HG02588 (cell line): ENCODE data around the gene FSTL5.

Experiments used
- ATAC-seq: cut with Tn5 transposase; IDR thresholded peaks from one replicate; pipeline ENCODE4 v1.9.1; 2021; ENCODE audit warnings: mild to moderate bottlenecking, moderate library complexity; ENCODE audit not compliant: unreplicated experiment

The FSTL5 gene

DNA sequence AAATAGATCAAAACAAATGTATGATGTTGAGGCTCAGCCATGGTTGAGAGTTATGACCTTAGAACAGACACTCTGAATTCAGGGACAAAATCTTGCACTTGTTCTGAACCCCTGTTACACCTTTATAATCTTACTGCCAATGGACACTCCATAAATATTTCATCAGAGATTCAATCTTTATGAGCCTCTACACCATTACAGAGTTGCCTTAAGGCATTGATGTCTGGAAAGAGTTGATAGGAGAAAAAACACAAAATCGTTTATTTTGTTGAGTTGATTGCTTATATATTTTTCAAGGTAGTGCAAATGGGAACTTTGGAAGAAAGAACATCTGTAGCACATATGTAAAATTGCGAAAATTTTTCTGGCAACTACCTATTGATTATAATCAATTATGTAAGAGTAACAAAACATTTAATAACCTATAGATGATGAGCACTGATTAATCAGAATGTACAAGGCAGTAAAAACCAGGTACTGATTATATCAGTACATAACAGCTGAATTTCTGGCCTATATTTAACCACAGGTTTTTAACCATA is 568.5 kb downstream of the FSTL5 start:
- ATAC-seq, result no peak

DNA sequence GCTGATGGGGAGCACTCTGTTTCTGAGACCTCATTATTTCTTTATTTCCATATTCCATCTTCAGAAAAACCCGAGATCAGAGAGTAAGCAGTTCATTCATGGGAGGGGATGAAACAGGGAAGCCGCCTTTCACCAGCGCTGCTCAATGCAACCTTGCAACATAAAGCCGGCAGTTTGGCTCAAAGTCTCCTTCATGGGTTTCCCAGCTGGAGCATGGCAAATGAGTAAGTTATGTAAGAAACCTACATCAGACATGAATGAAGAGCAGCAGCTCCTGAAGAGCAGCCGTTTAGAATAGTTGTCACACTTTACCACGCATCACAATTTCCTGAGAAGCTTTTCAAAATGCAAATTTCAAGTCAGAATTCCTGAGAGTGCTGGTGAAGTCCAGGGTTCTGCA is 578.8 kb downstream of the FSTL5 start:
- ATAC-seq, result no peak

DNA sequence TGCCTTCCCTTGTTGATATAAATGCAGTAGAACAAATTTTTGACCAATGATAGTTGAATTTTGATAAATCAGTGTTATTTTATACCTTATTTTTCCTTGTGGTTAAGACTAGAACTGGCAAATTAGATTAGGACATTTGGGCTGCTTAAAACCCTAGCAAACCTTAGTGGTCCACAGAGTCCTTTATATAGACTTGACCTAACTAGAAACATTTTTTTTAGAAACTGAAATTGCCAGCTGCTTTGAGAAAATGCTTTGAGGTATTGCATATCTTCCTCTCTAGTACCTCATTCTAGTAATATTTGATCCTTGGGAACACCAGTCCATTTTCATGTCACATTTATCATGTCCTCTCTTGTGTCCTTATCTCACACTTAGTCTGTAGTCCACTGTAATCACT is 580.3 kb downstream of the FSTL5 start:
- ATAC-seq, result no peak

DNA sequence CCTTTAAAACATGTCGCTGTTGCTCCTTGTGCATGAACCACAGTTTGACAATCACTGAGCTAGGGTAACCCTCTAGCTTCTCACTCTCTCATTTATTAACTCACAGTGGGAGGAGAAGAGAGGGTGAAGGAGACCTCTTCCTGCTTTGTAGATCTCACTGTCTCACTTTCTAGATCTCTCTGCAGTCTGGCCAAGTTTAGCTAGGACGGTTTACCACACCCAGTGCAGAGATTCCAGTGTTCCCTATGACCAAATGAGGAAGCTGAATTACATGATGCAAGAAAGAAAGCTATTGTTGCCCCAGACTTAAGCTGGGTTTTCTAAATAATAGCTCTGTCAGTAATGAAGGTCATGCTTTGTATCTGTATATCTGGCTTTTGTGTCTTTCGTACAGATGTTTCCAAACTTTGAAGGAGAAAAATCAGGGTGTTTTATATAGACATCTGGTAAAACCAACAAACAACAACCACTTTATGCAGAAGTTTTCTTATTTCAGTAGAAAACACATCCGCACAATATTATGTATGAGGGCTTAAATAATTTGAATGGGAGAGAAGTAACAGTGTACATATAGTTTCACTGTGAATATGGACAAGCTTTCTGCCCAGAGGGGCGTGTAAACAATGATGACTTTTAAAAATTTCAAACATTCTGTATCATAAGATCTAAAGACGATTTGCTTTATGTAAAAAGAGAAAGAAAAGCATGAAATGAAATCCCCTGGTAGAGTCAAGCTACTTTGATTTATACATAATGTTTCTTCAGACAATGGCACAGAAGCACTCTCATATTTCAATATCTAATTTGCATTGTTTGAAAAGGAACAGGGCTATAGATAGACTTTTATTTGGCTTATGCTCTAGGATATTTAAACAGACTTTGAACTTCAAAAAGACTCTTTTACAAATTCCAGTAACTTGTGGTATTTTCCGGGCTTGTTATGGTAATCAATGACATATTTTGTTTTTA is 582.3 kb downstream of the FSTL5 start:
- ATAC-seq, result peak; percentile 64

DNA sequence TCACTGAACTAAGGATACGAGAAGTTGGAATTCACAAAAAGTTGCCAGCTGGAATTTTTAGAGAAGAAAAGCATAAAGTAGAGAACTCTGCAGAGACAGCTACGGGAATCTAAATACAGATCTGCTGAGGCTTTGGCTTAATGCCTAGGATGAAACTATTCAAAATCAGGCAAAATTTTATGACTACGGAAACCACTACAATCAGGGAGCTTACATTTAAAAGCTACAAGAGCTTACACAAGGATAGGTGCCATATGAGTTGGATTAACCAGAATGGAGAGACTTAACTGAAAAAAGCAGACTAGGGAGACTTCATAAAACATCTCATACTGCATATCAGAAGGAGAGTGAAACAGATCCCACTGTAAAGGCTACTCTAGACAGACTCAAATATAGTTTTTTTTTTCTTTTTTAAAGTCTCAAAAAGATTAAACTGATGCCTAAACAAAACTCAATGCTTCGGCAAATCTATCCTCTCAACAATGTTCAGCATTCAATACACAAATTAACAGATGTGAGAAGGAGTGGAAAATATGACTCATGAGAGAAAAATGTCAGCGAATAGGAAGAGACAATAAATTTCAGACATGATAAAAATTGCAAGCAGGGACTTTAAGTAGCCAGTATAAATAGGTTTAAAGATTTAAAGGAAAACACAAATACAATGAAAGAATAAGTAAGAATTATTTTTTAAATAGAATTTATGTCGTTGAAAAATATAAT is 586.1 kb downstream of the FSTL5 start:
- no peak for ATAC-seq

DNA sequence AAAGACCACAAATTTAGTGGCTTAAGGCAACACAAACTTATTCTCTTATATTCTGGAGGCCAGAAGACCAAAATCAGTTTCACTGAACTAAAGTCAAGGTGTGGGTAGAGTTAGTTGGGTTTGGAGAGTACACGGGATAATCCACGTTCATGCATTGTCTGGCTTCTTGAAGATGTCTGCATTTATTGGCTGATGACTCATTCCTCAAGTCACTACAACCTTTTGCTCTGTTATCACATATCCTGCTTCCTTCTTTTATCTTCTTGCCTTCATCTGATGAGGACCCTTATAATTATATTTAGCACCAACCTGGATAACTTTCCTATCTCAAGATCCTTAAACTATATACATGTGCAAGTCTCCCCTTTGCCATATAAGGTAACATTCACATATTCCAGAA is 590.0 kb downstream of the FSTL5 start:
- no peak for ATAC-seq

DNA sequence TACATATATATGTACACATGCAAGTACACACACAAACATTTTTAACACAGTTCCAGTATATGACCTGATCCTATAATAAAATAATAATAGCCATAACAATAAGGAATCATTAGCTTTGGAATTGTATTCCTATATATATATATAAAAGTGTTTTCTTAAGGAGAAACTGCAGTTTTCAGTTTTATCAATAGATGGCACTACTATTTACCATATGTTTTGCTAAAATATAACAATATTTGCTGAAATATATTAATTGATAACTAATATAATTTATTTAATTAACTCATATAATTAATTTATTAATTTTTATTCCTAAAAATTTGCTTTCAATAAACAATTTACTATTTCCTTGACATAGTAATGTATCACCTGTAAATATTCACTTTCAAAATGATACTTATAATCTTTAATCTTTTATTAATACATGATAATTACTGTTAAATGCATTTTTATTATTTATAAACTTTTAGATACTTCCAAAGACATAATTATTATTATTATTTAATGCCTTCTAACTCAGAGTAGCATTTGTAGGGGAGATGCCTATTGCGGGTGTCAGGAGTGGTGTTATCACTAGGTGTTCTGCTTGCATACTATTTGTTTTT is 599.5 kb downstream of the FSTL5 start:
- no peak for ATAC-seq

DNA sequence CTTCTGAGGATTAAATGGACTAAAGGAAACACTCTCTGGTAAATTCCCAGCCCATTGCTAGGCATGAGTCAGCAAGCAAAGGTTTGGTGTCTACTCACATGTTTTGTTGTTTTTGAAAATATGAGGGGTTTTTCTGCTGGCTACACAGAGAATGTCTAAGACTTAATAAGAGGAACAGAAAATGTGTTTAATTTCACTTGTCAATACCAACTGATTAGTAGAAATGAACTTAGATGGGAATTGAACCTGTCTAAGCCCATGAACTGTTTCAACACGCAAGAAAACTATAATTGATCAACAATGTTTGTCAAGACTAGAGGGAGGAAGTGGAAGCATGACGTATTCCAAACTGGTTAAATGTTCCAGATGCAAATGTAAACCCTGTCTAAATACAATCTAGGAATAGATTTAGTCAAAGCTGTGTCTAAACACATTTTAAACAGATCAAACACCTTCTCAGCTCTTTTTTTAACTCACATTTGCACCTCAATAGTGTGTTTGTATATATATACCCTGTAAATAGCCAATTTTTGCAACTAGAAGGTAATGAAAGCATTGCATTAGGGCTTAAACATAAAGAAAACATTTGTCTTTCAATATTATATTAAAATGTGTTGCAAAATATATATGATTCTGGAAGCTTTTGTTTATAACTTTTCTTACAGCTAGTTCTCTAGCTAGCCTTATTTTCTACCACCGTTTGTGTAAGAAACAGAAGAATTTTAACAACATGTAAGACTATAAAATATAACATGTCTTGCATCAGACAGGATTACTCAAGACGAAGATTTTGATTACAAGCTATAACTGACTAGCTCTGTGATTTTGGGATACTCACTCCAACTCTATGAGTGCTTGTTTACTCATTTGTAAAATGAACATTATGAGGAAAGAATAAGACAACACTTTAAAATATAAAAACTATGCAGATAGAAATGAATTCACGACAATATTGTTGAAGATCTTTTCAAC is 607.8 kb downstream of the FSTL5 start:
- ATAC-seq, result peak; percentile 76

DNA sequence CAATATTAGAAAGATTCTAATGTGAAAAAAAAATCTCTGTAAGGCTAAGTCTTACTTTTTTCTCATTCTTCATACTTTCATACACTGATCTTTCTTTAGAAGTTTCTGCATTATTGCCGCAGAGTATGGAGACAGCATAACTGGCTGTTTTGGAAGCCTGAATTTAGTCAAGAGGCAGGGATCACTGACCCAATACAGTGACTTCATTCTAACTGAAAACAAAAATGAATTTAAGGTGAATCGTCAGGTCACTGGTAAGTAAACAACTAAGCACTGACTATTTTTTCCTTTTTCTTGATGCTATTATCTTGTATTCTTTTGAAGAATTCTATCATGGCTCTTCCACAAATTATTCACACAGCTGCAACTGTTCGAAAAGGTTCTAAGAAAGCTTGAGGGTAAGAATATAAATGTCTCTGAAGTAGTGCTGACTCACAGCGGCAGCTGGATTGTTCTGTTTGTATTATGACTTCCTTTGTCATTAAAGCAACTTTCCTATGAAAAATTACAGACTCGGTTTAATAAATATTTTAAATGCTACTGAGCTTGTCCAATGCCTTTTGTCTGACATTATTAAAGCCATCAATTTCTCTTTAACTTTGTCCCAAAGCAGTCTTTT is 609.3 kb downstream of the FSTL5 start:
- ATAC-seq, result no peak

DNA sequence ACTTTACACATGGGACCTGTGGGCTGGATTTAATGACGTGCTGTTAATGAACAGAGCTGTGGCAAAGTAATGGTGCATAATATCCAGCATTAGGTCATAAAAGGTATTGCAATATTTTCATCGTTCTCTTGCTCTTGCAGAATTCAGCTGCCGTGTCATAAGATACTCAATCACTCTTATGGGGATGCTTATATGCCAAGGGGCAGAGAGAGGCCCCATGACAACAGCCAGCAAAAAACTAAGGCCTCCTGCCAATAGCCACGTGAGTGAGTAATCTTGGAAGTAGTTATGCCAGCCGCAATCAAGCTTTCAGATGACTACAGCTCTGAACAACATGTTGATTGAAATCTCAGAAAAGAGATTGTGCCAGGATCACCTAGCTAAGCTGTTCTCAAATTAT is 616.9 kb downstream of the FSTL5 start:
- no peak for ATAC-seq

DNA sequence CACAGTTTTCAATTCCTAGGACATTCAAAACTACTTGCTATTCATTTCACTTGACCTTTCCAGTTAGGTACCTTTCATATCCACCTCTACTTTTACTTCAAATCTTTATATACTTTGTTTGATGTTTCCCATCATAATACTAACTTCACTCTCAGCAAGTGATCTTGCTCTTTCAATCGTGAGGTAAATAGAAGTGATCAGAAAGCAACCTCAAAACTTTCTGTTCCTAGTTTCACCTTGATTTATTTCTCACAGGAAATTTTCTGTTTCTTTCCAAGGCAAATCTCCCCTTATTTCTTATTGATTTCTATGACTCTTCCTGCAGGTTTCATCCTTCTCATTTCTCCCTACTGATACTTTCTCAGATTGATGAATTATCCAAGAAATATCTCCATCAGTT is 623.5 kb downstream of the FSTL5 start:
- no peak for ATAC-seq

DNA sequence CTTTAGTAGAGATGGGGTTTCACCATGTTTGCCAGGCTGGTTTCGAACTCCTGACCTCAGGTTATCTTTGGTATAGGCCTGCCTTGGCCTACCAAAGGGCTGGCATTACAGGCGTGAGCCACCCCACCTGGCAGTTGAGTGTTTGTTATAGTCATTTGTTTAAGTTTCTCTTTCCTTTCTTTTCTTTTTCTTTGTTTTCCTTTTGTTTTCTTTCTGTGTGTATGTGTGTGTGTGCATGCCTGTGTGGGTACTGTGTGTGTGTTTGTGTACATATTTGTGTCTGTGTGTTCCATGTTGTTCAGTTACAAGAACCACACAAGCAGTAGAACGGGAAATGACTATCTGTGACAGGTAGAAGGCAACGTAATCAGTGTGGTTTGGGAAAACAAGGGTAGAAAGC is 624.9 kb downstream of the FSTL5 start:
- no peak for ATAC-seq

DNA sequence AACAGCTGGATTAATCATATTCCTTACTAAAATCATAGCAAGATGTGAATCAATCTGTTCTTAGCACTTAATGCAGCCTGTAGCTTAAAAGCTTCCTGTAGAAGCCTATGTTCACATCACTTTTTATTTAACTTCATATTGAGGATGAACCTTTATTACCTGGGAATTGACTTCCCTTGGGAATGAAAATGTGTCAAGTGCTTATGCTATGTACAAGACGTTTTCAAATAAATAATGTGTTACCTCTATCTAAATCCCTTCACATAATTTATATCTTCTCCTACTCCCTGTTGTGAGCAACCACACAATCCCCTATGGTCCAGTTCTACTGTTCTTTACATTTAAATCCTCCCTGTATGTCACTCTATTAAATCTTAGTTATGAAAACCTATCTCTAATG is 633.1 kb downstream of the FSTL5 start:
- ATAC-seq, result no peak

DNA sequence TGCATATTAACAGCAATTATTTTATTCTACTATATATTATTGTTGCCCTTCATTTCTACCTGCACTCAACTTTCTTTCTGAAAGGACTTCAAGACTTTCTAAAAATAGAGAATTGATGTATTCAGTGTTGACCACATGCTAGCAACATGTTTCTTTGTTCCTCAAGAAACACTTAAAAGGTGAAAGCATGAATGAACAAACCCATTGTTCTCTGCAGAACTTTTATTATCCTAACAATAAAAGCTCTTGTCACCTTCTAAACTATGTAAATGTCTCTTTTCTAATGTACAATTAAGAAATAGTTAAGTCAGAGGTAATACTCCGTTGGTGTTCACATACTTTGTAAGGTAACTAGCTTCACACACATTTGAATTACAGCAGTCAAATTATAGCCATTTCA is 638.7 kb downstream of the FSTL5 start:
- no peak for ATAC-seq

DNA sequence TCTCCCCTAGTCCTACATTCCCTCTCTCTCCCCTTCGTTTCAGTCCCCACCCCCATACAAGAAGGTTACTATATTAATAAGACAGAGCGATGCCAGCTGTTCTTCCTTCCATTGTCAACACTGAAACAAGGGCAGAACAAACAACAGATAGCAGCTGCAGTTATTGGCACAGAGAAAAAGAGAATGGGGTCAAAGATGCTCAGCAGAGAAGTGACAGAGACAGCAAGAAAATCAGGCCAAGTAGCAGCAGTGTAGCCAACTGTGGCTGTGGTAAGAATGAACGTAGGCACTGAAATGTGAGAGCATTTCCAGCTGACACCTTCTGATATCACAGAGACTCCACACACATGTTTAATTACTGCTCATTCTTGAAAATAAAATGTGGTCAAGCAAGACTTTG is 641.8 kb downstream of the FSTL5 start:
- no peak for ATAC-seq

DNA sequence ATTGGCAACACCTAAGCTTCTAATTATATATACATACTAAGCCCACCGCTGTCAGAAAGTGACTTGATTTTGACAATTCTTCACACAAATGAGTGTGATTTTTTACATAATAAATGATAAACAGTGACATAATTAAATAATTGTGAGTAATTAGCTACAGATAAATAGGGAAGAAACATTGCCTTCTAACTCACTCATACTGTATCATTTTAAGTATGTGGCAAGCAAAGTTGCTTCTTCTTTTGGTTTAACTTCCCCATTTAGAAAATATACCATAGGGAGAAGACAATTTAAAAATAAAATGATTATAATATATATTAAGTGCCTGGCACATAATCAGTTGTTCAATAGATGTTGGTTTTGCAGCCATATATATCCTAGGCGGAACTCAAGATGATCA is 644.2 kb downstream of the FSTL5 start:
- no peak for ATAC-seq

DNA sequence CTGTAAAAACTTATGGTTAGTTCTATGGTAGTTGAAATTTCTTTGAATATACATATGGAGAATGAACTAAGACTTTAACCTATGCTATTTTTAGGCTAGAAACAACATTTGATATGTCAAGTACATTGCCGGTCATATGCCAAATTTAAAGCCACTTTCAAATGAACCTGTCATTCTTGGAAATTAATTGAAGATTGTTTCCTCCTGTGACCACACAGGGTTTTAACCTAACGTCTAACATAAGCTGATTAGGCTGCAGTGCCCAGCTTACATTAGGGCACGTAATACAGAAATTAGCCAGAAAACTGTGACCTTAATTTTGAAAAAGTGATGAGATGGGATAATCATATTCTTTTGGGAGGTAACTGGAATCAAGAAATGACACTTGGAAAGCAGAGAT is 645.9 kb downstream of the FSTL5 start:
- ATAC-seq, result no peak

DNA sequence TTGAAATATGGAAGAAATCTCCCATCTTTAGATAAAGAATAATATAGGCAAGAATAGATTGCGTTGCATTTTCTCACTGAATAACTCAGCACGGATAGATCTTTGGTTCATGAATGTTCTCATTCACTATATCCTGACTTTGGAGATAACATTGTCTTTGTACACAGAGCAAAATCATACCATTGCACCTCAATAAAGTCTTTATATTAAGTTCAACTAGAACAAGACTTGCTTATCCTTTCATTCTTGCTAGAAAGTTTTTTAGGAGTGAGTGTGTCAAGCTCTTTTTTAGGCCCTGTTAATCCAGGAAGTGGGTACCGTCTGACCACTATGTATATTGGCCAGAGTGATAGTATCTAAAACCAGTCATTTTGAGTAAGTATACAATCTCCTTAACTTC is 658.7 kb downstream of the FSTL5 start:
- ATAC-seq, result no peak

DNA sequence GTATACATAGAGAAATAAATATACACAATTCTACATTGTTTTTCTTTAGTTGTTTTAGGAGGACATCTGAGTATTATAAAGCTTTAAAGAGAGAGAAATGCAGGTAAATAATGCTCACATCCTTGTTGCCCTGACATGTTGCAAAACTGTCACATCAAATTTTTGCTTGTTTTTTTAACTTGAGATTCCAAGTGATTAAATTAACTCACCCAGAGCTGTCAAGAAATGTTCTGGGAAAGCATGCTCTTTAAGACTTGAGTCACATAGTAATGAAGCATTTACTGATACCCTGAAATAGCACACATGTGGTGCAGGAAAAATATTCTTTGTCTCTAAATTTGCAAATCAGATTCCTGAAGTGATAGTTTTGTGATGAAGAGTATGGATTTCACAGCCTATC is 665.6 kb downstream of the FSTL5 start:
- ATAC-seq, result no peak

DNA sequence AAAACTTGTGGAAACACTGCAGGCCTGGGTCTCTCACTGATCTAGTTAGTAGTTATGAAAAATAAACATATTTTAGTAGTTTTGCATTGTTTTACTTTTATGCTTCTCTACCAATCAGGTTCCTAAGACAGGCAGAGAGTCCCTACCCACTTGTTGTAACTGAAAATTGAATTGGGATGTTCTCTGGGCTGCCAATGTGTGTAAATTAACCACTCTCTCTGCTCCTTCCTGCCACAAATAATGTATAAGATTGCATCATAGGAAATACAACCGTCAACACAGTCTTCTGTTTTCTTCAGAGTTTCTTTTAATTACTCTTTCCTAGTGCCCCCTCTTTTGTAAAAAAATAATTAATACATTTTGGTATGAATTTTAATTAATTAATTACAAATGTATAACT is 677.3 kb downstream of the FSTL5 start:
- no peak for ATAC-seq
